HG02763 (cell line): ENCODE measurements around the gene MYRF.

Experiments
- ATAC-seq: cut with Tn5 transposase; IDR thresholded peaks from one replicate; pipeline ENCODE4 v1.9.1; 2021; ENCODE audit warnings: mild to moderate bottlenecking, moderate library complexity; ENCODE audit not compliant: unreplicated experiment

The MYRF gene

GRCh38 chr11:61792310-61793082 is 40.1 kb downstream of the MYRF start, which contains the start of the genes FEN1 and TMEM258:
Gene FEN1, plus strand, starts transcription at chr11:61792911. Its CDS starts 2,451 bp downstream, at chr11:61795362.
Gene TMEM258, minus strand, starts transcription at chr11:61792599. Its CDS starts 41 bp downstream, at chr11:61792558.
- ATAC-seq = peak; percentile 83

GRCh38 chr11:61793083-61793828 is 40.8 kb downstream of the MYRF start:
- no peak for ATAC-seq

- ATAC-seq = no peak
Measured at GRCh38 chr11:61793829-61794204, 41.4 kb downstream of the MYRF start.

- no peak for ATAC-seq
Measured at GRCh38 chr11:61794579-61794978, 42.1 kb downstream of the MYRF start.

GRCh38 chr11:61795459-61795858 is 43.0 kb downstream of the MYRF start:
- no peak for ATAC-seq

GRCh38 chr11:61795876-61796526 is 43.6 kb downstream of the MYRF start:
- ATAC-seq = no peak

- ATAC-seq = no peak
Measured at GRCh38 chr11:61797263-61797944, 45.0 kb downstream of the MYRF start.

GRCh38 chr11:61799665-61800284 is 47.3 kb downstream of the MYRF start:
- ATAC-seq = no peak

GRCh38 chr11:61800331-61801281 is 48.2 kb downstream of the MYRF start:
- ATAC-seq = no peak

GRCh38 chr11:61802605-61803004 is 50.2 kb downstream of the MYRF start:
- ATAC-seq = no peak

- ATAC-seq = no peak
Measured at GRCh38 chr11:61803889-61804647, 51.6 kb downstream of the MYRF start.

GRCh38 chr11:61805146-61805545 is 52.7 kb downstream of the MYRF start:
- ATAC-seq = no peak

GRCh38 chr11:61806785-61807184 is 54.3 kb downstream of the MYRF start:
- no peak for ATAC-seq

- no peak for ATAC-seq
Measured at GRCh38 chr11:61810671-61811175, 58.3 kb downstream of the MYRF start.

- no peak for ATAC-seq
Measured at GRCh38 chr11:61811831-61812230, 59.4 kb downstream of the MYRF start.

- ATAC-seq = no peak
Measured at GRCh38 chr11:61812736-61813411, 60.4 kb downstream of the MYRF start.

- ATAC-seq = no peak
Measured at GRCh38 chr11:61814247-61814957, 62.0 kb downstream of the MYRF start.
